ENCODE data around the gene HINFP. TPM values are rescaled to one million over a fixed set of nuclear protein-coding genes. Genes with fewer than 3 reads are reported as not detected.
"Not testable (repeated sequence)": the region's sequence is repeated elsewhere in the genome, so short reads cannot be mapped to it uniquely, and the experiment has no call there.

HINFP gene
- total RNA-seq, 6 experiments from 2014 or later: 6.4 to 13.6 (median 10.7) TPM

- WGBS (ENCODE audit: insufficient coverage, low coverage, low lambda C conversion rate, missing lambda C conversion rate): 51% methylated on average over 2 of the region's 5 CpGs
- ATAC-seq: no peak
- Histone ChIP-seq H3K27ac (peak overlapping the region in 1 of 3 donors; percentile 3), H3K4me3 (no peak overlapping the region), H3K27me3 (no peaks in the 10 kb centered on the region), H3K9me3 (no peaks in the 10 kb centered on the region), H3K4me1 (peaks cover 0 to 15% (median 5%) of the 10 kb centered on the region in 4 donors), H3K36me3 (peaks cover 0 to 50% (median 12%) of the 10 kb centered on the region in 4 donors)
- intact Hi-C loops (cut with DNase I): no loop called here
- TF ChIP-seq POLR2A (IDR thresholded peaks at IDR 0.05) (no peak), CTCF (IDR thresholded peaks at IDR 0.05) (no peak)
- no peak for DNase-seq
These were observed 5.4 kb downstream of the HINFP start for GRCh38 chr11:119126675-119127268.

- no peaks in the 10 kb centered on the region for H3K27me3 ChIP-seq
These were observed 9.3 kb downstream of the HINFP start for GRCh38 chr11:119130662-119131061.

GRCh38 chr11:119134389-119134978 lies 13.1 kb downstream of the HINFP start:
- intact Hi-C loops (cut with DNase I): no loop called here
- ATAC-seq: peak; percentile 46 to 52 (median 50)
- H3K9me3 ChIP-seq: no peaks in the 10 kb centered on the region
- H3K36me3 ChIP-seq: peaks cover 0 to 53% (median 22%) of the 10 kb centered on the region in 4 donors
- TF ChIP-seq POLR2A (IDR thresholded peaks at IDR 0.05) (no peak), CTCF (IDR thresholded peaks at IDR 0.05) (peak in 3 of 4 donors; percentile 41 to 49 (median 41))
- no peaks in the 10 kb centered on the region for H3K4me1 ChIP-seq
- H3K27ac ChIP-seq: no peak overlapping the region
- DNase-seq: no peak
- no peak overlapping the region for H3K4me3 ChIP-seq
- H3K27me3 ChIP-seq: no peaks in the 10 kb centered on the region
- WGBS (ENCODE audit: insufficient coverage, low coverage, low lambda C conversion rate, missing lambda C conversion rate): 94% methylated on average over 2 of the region's 4 CpGs

More at GRCh38 chr11:119130662-119131061, 9.3 kb downstream of the HINFP start:
- peak in 2 of 3 donors; percentile 45 to 56 for DNase-seq
- no peak for TF ChIP-seq CTCF (IDR thresholded peaks at IDR 0.05)
- TF ChIP-seq POLR2A (IDR thresholded peaks at IDR 0.05): no peak
- H3K36me3 ChIP-seq: peaks cover 0 to 67% (median 26%) of the 10 kb centered on the region in 4 donors
- H3K4me3 ChIP-seq: no peak overlapping the region
- intact Hi-C loops (cut with DNase I): no loop called here
- peak; percentile 76 to 85 (median 80) for ATAC-seq
- peaks cover 0 to 1% (median under 1%) of the 10 kb centered on the region in 4 donors for H3K4me1 ChIP-seq
- peak overlapping the region in 2 of 3 donors; percentile 4 to 31 for H3K27ac ChIP-seq
- H3K9me3 ChIP-seq: no peaks in the 10 kb centered on the region
- WGBS (ENCODE audit: insufficient coverage, low coverage, low lambda C conversion rate, missing lambda C conversion rate): 86% methylated on average over 1 of the region's 3 CpGs

GRCh38 chr11:119139276-119139675 lies 17.9 kb downstream of the HINFP start:
- DNase-seq; H3K36me3 ChIP-seq; H3K4me3 ChIP-seq; intact Hi-C loops (cut with DNase I); H3K9me3 ChIP-seq; H3K27ac ChIP-seq; ATAC-seq; H3K27me3 ChIP-seq; H3K4me1 ChIP-seq: not testable (repeated sequence)
- WGBS (ENCODE audit: insufficient coverage, low coverage, low lambda C conversion rate, missing lambda C conversion rate): 82% methylated on average over 10 of the region's 10 CpGs

- ATAC-seq (peak; percentile 86 to 93 (median 88)), DNase-seq (peak in 2 of 3 donors; percentile 58 to 63)
These were observed 23.6 kb downstream of the HINFP start for GRCh38 chr11:119144825-119145486.

More at GRCh38 chr11:119144825-119145486, 23.6 kb downstream of the HINFP start:
- WGBS (ENCODE audit: insufficient coverage, low coverage, low lambda C conversion rate, missing lambda C conversion rate): 11% methylated on average over 7 of the region's 7 CpGs
- no peaks in the 10 kb centered on the region for H3K9me3 ChIP-seq
- peaks cover 0 to 4% of the 10 kb centered on the region in 2 donors for H3K27me3 ChIP-seq
- no peaks in the 10 kb centered on the region for H3K36me3 ChIP-seq
- no peak overlapping the region for H3K27ac ChIP-seq
- H3K4me3 ChIP-seq: no peak overlapping the region
- intact Hi-C loops (cut with DNase I): no loop called here
- peaks cover 0 to 8% (median 0%) of the 10 kb centered on the region in 4 donors for H3K4me1 ChIP-seq
- peak; percentile 54 to 60 (median 58) for TF ChIP-seq CTCF (IDR thresholded peaks at IDR 0.05)
- TF ChIP-seq POLR2A (IDR thresholded peaks at IDR 0.05): no peak

All from right lobe of liver (tissue), 6 donors.